Renal pelvis (tissue), 12 donors: ENCODE results near the gene CFLAR. TPM values are rescaled to one million over a fixed set of nuclear protein-coding genes. Genes with fewer than 3 reads are reported as not detected.
A peak's percentile ranks its signal among the peaks of the same experiment; 100 is the strongest.

ENCODE experiments used
- DNase-seq: peaks from one replicate; pipeline ENCODE4 v3.0.0-alpha.2; 2013
- long read RNA-seq, 16 experiments: transcript quantifications; one replicate each; lab custom pipeline, GENCODE V29; 2026
- polyA plus RNA-seq, 3 donors: library from polyadenylated mRNA; unstranded; fragments of 120-200 nt; gene quantifications; one replicate each; pipeline ENCODE4 v1.2.1, GENCODE V29; 2013; ENCODE audit not compliant: insufficient read length in 3 of 3

CFLAR gene
- 10 to 100 TPM; 42.1 to 84.4 (median 81.6) TPM for polyA plus RNA-seq
- long read RNA-seq, donor 1, full-length matches to known transcripts = 6 of 6 reads
- long read RNA-seq, donor 1, partial matches to known transcripts = 0 of 6 reads
- long read RNA-seq, donor 1, other reads (novel, unspliced or antisense) = 0 of 6 reads
- long read RNA-seq, donor 2, full-length matches to known transcripts = 7 of 7 reads
- long read RNA-seq, donor 2, partial matches to known transcripts = 0 of 7 reads
- long read RNA-seq, donor 2, other reads (novel, unspliced or antisense) = 0 of 7 reads
- long read RNA-seq, donor 3, full-length matches to known transcripts = 5 of 10 reads
- long read RNA-seq, donor 3, partial matches to known transcripts = 5 of 10 reads
- long read RNA-seq, donor 3, other reads (novel, unspliced or antisense) = 0 of 10 reads
- long read RNA-seq, donor 4, full-length matches to known transcripts = 12 of 12 reads
- long read RNA-seq, donor 4, partial matches to known transcripts = 0 of 12 reads
- long read RNA-seq, donor 4, other reads (novel, unspliced or antisense) = 0 of 12 reads
- long read RNA-seq, donor 5, full-length matches to known transcripts = 3 of 14 reads
- long read RNA-seq, donor 5, partial matches to known transcripts = 11 of 14 reads
- long read RNA-seq, donor 5, other reads (novel, unspliced or antisense) = 0 of 14 reads
- long read RNA-seq, donor 6, full-length matches to known transcripts = 4 of 4 reads
- long read RNA-seq, donor 6, partial matches to known transcripts = 0 of 4 reads
- long read RNA-seq, donor 6, other reads (novel, unspliced or antisense) = 0 of 4 reads
- long read RNA-seq, donor 7, full-length matches to known transcripts = 5 of 5 reads
- long read RNA-seq, donor 7, partial matches to known transcripts = 0 of 5 reads
- long read RNA-seq, donor 7, other reads (novel, unspliced or antisense) = 0 of 5 reads
- long read RNA-seq, donor 8, partial matches to known transcripts = 5 of 9 reads
- long read RNA-seq, donor 8, other reads (novel, unspliced or antisense) = 0 of 9 reads
- long read RNA-seq, donor 9, full-length matches to known transcripts = 13 of 13 reads
- long read RNA-seq, donor 9, partial matches to known transcripts = 0 of 13 reads
- long read RNA-seq, donor 9, other reads (novel, unspliced or antisense) = 0 of 13 reads
- long read RNA-seq, donor 10, full-length matches to known transcripts = 10 of 10 reads
- long read RNA-seq, donor 10, partial matches to known transcripts = 0 of 10 reads
- long read RNA-seq, donor 10, other reads (novel, unspliced or antisense) = 0 of 10 reads
- long read RNA-seq, donor 11, full-length matches to known transcripts = 3 of 12 reads
- long read RNA-seq, donor 11, partial matches to known transcripts = 9 of 12 reads
- long read RNA-seq, donor 11, other reads (novel, unspliced or antisense) = 0 of 12 reads
- long read RNA-seq, donor 12, full-length matches to known transcripts = 10 of 10 reads
- long read RNA-seq, donor 12, partial matches to known transcripts = 0 of 10 reads
- long read RNA-seq, donor 12, other reads (novel, unspliced or antisense) = 0 of 10 reads
- long read RNA-seq, donor 13, partial matches to known transcripts = 0 of 2 reads
- long read RNA-seq, donor 13, other reads (novel, unspliced or antisense) = 0 of 2 reads
- long read RNA-seq, donor 14 = 0 reads
- long read RNA-seq, donor 15, full-length matches to known transcripts = 12 of 12 reads
- long read RNA-seq, donor 15, partial matches to known transcripts = 0 of 12 reads
- long read RNA-seq, donor 15, other reads (novel, unspliced or antisense) = 0 of 12 reads
- long read RNA-seq, donor 16, full-length matches to known transcripts = 7 of 7 reads
- long read RNA-seq, donor 16, partial matches to known transcripts = 0 of 7 reads
- long read RNA-seq, donor 16, other reads (novel, unspliced or antisense) = 0 of 7 reads

DNA sequence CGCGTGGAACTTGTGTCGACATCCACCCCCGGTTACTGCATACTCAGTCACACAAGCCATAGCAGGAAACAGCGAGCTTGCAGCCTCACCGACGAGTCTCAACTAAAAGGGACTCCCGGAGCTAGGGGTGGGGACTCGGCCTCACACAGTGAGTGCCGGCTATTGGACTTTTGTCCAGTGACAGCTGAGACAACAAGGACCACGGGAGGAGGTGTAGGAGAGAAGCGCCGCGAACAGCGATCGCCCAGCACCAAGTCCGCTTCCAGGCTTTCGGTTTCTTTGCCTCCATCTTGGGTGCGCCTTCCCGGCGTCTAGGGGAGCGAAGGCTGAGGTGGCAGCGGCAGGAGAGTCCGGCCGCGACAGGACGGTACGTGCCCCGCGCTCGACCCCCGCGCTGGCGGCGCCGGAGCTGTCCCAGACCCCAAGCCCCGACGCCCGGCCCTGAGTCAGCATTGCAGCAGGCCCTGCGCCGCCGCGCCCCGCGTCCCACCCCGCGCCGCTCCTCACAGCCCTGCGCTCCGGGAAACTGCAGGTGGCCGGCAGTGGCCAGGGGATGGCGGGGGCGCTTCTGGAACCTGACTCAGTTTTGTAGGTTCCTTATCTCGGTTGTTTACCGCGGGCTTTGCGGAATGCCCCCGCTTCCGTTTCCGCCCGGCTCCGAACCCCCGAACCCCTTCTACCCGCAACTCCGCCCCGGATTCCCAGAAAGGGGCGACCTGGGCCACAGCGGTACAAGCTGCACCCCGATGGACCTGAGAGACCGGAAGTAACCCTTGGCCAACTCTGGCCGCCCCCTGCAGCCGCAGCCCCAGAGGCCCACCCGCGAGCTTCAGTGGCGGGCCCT lies at the start of gene CFLAR:
Gene CFLAR, plus strand, starts transcription at position 50 of the 844 bp plus-strand sequence. CDS start 13,702 bp downstream, outside the sequence.
- DNase-seq = peak; percentile 73

GRCh38 chr2:201070948-201071478 lies 45.0 kb upstream of the CFLAR start:
- no peak for DNase-seq

GRCh38 chr2:201071479-201072200 lies 44.3 kb upstream of the CFLAR start, which contains the start of the genes HYCC2 and NDUFB3:
HYCC2 (minus strand) TSS chr2:201071671; CDS start chr2:201024009, 47,662 bp downstream.
NDUFB3 (plus strand) TSS chr2:201072001; CDS start chr2:201078883, 6,882 bp downstream.
- DNase-seq = peak; percentile 95

DNA sequence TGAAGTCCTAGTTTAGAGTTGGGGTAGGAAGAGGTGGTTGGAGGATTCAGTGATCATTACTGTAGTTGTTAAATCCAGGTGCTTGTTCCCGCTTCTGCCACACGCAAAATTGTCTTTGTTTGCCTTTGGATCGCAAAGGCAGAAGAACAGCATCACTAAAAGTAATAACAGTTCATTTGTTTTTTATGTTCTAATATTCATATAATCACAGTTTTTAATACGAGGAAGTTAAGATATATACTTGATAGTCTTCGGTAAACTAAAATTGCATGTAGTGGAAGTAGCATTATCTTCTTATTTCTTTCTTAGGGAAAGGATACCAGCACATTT lies 43.8 kb upstream of the CFLAR start:
- DNase-seq = no peak

- no peak for DNase-seq
These were observed 42.9 kb upstream of the CFLAR start for GRCh38 chr2:201073071-201073470.

DNA sequence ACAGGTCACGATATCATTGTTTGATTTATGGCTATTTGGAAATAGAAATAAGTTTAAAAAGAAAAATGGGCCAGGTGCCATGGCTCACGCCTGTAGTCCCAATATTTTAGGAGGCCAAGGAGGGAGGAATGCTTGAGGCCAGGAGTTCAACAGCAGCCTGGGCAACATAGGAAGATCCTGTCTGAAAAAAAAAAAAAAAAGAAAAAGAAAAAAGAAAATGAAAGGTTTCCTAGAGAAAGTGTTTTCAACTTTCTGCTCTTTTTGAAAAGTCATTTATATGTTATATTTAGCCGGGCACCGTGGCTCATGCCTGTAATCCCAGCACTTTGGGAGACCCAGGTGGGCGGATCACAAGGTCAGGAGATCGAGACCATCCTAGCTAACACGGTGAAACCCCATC lies 41.0 kb upstream of the CFLAR start:
- DNase-seq = no peak

DNA sequence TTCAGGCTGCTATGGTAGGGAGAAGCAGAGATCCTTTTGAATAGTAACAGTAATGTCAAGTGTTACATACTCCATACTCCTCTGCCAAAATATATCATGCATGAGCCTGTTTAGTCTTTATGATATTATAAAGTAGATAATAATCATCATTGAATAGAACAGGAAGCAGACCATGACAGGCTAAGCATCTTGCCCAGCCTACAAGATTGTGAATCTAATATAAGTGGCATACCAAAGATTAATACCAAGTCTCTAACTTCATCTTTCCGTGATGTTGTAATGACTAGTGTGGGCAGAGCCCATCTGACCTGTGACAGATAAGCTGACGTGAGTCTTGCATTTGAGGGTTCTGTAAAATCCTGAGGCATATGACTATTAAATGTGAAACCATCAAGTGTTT lies 31.1 kb upstream of the CFLAR start:
- no peak for DNase-seq

DNA sequence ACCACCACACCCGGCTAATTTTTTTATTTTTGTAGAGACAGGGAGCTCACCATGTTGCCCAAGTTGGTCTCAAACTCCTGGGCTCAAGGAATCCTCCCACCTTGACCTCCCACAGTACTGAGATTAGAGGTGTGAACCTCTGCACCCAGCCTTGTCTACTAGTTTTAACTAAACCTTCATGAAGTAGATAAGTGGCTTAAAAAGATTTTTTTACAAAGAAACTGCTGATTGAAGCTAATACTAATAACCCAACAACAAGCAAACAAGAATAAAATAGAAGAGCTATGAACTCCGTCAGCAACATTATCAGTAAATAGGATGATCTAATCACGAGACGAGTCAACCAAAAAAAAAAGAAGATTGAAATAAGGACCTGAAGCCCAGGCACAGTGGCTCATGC lies 25.4 kb upstream of the CFLAR start:
- DNase-seq = no peak

GRCh38 chr2:201093573-201093972 lies 22.4 kb upstream of the CFLAR start:
- DNase-seq = no peak

- no peak for DNase-seq
These were observed 15.5 kb upstream of the CFLAR start for GRCh38 chr2:201100497-201100896.

- DNase-seq = no peak
These were observed 10.2 kb upstream of the CFLAR start for GRCh38 chr2:201105759-201106158.

- no peak for DNase-seq
These were observed 8.3 kb upstream of the CFLAR start for GRCh38 chr2:201107624-201108023.

DNA sequence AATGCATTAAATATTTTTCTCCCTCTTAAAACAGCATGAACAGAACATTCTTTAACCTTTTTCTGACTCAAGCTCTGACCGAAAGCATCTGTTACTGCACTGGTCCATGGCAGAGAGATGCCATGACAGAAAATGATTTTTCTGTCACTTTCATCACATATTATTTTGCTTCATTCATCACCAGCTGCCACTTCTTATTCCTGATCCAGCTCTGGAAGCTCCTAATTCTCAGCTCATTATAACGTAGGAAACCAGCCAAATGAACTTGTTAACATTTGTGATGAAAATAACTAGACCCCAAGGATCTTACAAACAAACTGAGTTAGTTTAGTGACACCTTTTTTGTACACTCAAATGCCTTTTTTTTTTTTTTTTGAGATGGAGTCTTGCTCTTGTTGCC lies 7.6 kb upstream of the CFLAR start:
- DNase-seq = no peak

GRCh38 chr2:201109186-201109585 lies 6.8 kb upstream of the CFLAR start:
- DNase-seq = no peak

DNA sequence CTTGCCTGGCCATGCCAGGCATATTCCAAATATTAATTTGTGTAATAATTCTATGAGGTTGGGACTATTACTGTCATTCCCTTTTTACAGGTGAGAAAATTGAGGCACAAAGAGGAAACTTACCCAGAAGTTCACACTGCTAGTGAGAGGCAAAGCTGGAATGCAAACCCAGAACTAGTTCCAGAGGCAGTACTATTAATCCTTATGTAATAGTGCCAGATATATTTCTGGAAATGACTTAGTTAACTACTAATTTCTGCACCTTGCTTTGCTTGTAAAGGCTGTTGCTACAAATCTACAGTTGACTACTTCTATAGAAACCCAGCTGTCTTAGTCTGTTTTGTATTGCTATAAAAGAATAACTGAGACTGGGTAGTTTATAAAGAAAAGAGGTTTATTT lies 5.3 kb upstream of the CFLAR start:
- no peak for DNase-seq

GRCh38 chr2:201111096-201111495 lies 4.9 kb upstream of the CFLAR start:
- no peak for DNase-seq

DNA sequence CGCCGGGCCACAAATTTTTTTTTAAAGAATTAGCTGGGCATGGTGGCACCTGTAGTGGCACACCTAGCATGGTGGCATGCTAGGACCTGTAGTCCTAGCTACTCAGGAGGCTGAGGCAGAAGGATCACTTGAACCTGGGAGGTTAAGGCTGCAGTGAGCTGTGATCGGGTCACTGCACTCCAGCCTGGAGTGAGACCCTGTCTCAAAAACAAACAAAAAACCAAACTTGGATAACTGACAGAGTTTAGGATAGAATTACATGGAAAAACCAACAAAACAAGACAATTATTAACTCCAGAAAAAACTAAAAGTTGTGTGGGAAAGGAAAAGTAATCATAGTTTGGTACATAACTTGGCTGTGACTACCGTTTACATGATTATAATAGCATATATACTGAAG lies 1.6 kb upstream of the CFLAR start:
- no peak for DNase-seq

DNA sequence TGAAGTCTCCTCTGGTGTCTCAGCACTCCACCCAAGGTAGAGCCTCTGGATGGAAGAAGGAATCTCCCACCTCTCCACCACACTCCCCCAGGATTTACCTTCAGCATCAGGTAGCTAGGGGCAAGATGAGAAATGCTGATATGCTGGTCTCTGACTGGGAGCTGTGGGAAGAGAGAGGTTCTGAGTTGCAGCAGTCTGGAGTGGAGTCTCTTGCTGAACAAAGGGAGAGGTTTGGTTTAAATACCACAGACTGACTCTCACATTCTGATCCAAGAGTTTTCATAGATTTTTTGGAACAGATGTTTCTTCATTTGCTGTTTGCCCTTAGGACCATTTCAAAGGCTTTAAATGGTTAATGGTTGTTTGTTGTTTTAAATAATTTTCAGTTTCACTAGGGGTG lies 1.1 kb upstream of the CFLAR start:
- DNase-seq = no peak
